Measurements from ENCODE around the gene DBNL. TPM values are rescaled to one million over a fixed set of nuclear protein-coding genes. Genes with fewer than 3 reads are reported as not detected.

The DBNL gene
- total and polyA plus RNA-seq, 4 donors: 26.1 to 60.2 (median 41.5) TPM

DNA sequence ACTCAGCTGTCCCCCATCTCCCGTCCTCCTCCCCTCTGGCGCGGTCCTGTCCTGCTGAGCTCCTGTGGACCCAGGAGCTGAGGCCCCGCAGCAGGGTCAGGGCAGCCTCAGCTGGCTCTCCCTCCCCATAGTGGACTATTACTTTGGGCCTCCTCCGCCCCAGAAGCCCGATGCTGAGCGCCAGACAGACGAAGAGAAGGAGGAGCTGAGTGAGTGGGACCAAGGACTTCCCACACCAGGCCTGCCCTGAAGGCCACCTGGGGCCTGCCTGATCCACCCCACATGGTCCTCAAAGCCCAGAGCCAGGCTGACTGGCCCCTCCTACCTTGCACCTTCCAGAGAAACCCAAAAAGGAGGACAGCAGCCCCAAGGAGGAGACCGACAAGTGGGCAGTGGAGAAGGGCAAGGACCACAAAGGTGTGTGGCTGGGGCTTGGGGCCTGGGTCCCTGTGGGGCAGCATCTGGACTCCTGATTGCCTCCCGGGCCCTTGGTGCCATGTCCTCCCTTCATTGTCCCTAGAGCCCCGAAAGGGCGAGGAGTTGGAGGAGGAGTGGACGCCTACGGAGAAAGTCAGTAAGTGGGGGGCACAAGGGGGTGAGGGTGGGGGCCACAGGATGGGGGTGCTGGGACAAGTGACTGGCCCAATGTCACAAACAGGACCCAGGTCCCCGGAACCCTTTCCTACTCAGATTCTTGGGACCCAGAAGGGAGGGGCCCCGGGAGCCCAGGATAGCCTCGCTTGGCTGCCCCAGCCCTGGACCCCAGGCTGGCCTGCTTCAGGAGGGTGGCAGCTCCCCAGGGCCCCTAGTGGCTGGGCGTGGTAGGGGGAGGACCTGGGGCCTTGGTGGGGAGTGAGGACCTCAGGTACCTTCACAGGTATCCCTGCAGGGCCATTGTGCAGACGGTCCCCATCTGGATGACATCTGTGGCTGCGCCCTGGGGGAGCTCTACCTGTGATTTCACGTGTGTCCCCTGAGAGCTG lies 64.6 kb downstream of the DBNL start:
- no peaks in the 10 kb centered on the region for H3K9me3 ChIP-seq (ENCODE audit: control insufficient read depth in 4 of 4, low read length in 3 of 4)
- H3K4me1 ChIP-seq (ENCODE audit: control insufficient read depth in 4 of 4, insufficient read depth in 4 of 4, low read length in 3 of 4): peaks cover 0 to 7% (median 4%) of the 10 kb centered on the region in 4 donors
- no peak for DNase-seq (ENCODE audit: low spot score)
- H3K27me3 ChIP-seq (ENCODE audit: control insufficient read depth in 4 of 4, insufficient read depth in 4 of 4, low read length in 3 of 4): no peaks in the 10 kb centered on the region
- H3K27ac ChIP-seq (ENCODE audit: low read depth in 1 of 2, low read length in 2 of 2): no peak overlapping the region
- no peaks in the 10 kb centered on the region for H3K36me3 ChIP-seq (ENCODE audit: control insufficient read depth in 4 of 4, insufficient read depth in 3 of 4, low read depth in 1 of 4, low read length in 3 of 4)
- no peak overlapping the region for H3K4me3 ChIP-seq (ENCODE audit: low read depth in 1 of 3, low read length in 3 of 3)
- no peak overlapping the region for H3K9ac ChIP-seq (ENCODE audit: low read depth in 1 of 2, low read length in 2 of 2)
- TF ChIP-seq TAF1 (conservative IDR thresholded peaks at IDR 0.05) (no peak), FOXA2 (IDR thresholded peaks at IDR 0.05) (no peak), HNF4A (conservative IDR thresholded peaks at IDR 0.05) (no peak), NR2F2 (IDR thresholded peaks at IDR 0.05) (no peak), YY1 (IDR thresholded peaks at IDR 0.05) (no peak), HNF4G (IDR thresholded peaks at IDR 0.05) (no peak), SP1 (IDR thresholded peaks at IDR 0.05) (no peak), FOXA1 (IDR thresholded peaks at IDR 0.05) (no peak), JUND (IDR thresholded peaks at IDR 0.05) (no peak), EGR1 (IDR thresholded peaks at IDR 0.05; ENCODE audit: low read depth in 2 of 2) (no peak)
- TF ChIP-seq, protein P1, sequence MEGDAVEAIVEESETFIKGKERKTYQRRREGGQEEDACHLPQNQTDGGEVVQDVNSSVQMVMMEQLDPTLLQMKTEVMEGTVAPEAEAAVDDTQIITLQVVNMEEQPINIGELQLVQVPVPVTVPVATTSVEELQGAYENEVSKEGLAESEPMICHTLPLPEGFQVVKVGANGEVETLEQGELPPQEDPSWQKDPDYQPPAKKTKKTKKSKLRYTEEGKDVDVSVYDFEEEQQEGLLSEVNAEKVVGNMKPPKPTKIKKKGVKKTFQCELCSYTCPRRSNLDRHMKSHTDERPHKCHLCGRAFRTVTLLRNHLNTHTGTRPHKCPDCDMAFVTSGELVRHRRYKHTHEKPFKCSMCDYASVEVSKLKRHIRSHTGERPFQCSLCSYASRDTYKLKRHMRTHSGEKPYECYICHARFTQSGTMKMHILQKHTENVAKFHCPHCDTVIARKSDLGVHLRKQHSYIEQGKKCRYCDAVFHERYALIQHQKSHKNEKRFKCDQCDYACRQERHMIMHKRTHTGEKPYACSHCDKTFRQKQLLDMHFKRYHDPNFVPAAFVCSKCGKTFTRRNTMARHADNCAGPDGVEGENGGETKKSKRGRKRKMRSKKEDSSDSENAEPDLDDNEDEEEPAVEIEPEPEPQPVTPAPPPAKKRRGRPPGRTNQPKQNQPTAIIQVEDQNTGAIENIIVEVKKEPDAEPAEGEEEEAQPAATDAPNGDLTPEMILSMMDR (IDR thresholded peaks at IDR 0.05; ENCODE audit: low read depth, low read length, missing input control): no peak
- 90% methylated on average over 21 of the region's 21 CpGs for WGBS

DNA sequence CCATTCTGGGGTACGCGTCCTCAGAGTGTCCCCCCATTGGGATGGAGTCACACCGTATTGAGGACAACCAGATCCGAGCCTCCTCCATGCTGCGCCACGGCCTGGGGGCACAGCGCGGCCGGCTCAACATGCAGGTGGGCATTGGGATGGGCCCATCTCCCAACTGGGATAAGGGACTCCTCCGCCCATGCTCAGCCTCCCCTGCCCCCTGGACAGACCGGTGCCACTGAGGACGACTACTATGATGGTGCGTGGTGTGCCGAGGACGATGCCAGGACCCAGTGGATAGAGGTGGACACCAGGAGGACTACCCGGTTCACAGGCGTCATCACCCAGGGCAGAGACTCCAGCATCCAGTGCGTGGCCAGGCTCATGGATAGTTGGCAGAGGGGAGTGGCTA lies 65.5 kb downstream of the DBNL start:
- H3K36me3 ChIP-seq (ENCODE audit: control insufficient read depth in 4 of 4, insufficient read depth in 3 of 4, low read depth in 1 of 4, low read length in 3 of 4): peaks cover 0 to 6% (median 1%) of the 10 kb centered on the region in 4 donors
- H3K9ac ChIP-seq (ENCODE audit: low read depth in 1 of 2, low read length in 2 of 2): no peak overlapping the region
- no peaks in the 10 kb centered on the region for H3K27me3 ChIP-seq (ENCODE audit: control insufficient read depth in 4 of 4, insufficient read depth in 4 of 4, low read length in 3 of 4)
- 94% methylated on average over 18 of the region's 18 CpGs for WGBS
- H3K4me3 ChIP-seq (ENCODE audit: low read depth in 1 of 3, low read length in 3 of 3): no peak overlapping the region
- H3K4me1 ChIP-seq (ENCODE audit: control insufficient read depth in 4 of 4, insufficient read depth in 4 of 4, low read length in 3 of 4): peaks cover 0 to 4% (median 2%) of the 10 kb centered on the region in 4 donors
- H3K27ac ChIP-seq (ENCODE audit: low read depth in 1 of 2, low read length in 2 of 2): no peak overlapping the region
- TF ChIP-seq FOXA1 (IDR thresholded peaks at IDR 0.05): no peak
- TF ChIP-seq SP1 (IDR thresholded peaks at IDR 0.05): no peak
- TF ChIP-seq, protein P1 (IDR thresholded peaks at IDR 0.05; ENCODE audit: low read depth, low read length, missing input control): no peak
- no peak for TF ChIP-seq FOXA2 (IDR thresholded peaks at IDR 0.05)
- no peak for TF ChIP-seq RAD21 (IDR thresholded peaks at IDR 0.05)
- no peak for TF ChIP-seq HNF4A (conservative IDR thresholded peaks at IDR 0.05)
- TF ChIP-seq RXRA (IDR thresholded peaks at IDR 0.05): no peak
- TF ChIP-seq, protein P2, sequence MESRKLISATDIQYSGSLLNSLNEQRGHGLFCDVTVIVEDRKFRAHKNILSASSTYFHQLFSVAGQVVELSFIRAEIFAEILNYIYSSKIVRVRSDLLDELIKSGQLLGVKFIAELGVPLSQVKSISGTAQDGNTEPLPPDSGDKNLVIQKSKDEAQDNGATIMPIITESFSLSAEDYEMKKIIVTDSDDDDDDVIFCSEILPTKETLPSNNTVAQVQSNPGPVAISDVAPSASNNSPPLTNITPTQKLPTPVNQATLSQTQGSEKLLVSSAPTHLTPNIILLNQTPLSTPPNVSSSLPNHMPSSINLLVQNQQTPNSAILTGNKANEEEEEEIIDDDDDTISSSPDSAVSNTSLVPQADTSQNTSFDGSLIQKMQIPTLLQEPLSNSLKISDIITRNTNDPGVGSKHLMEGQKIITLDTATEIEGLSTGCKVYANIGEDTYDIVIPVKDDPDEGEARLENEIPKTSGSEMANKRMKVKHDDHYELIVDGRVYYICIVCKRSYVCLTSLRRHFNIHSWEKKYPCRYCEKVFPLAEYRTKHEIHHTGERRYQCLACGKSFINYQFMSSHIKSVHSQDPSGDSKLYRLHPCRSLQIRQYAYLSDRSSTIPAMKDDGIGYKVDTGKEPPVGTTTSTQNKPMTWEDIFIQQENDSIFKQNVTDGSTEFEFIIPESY (IDR thresholded peaks at IDR 0.05): no peak
- TF ChIP-seq, protein P3, sequence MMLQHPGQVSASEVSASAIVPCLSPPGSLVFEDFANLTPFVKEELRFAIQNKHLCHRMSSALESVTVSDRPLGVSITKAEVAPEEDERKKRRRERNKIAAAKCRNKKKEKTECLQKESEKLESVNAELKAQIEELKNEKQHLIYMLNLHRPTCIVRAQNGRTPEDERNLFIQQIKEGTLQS (IDR thresholded peaks at IDR 0.05): no peak
- TF ChIP-seq, protein P4, sequence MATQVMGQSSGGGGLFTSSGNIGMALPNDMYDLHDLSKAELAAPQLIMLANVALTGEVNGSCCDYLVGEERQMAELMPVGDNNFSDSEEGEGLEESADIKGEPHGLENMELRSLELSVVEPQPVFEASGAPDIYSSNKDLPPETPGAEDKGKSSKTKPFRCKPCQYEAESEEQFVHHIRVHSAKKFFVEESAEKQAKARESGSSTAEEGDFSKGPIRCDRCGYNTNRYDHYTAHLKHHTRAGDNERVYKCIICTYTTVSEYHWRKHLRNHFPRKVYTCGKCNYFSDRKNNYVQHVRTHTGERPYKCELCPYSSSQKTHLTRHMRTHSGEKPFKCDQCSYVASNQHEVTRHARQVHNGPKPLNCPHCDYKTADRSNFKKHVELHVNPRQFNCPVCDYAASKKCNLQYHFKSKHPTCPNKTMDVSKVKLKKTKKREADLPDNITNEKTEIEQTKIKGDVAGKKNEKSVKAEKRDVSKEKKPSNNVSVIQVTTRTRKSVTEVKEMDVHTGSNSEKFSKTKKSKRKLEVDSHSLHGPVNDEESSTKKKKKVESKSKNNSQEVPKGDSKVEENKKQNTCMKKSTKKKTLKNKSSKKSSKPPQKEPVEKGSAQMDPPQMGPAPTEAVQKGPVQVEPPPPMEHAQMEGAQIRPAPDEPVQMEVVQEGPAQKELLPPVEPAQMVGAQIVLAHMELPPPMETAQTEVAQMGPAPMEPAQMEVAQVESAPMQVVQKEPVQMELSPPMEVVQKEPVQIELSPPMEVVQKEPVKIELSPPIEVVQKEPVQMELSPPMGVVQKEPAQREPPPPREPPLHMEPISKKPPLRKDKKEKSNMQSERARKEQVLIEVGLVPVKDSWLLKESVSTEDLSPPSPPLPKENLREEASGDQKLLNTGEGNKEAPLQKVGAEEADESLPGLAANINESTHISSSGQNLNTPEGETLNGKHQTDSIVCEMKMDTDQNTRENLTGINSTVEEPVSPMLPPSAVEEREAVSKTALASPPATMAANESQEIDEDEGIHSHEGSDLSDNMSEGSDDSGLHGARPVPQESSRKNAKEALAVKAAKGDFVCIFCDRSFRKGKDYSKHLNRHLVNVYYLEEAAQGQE (IDR thresholded peaks at IDR 0.05): no peak
- TF ChIP-seq, protein P5, sequence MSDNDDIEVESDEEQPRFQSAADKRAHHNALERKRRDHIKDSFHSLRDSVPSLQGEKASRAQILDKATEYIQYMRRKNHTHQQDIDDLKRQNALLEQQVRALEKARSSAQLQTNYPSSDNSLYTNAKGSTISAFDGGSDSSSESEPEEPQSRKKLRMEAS (IDR thresholded peaks at IDR 0.05): no peak
- no peak for TF ChIP-seq NR2F2 (IDR thresholded peaks at IDR 0.05)
- TF ChIP-seq YY1 (IDR thresholded peaks at IDR 0.05): no peak
- no peak for TF ChIP-seq GABPA (IDR thresholded peaks at IDR 0.05 in 1 of 2, conservative IDR thresholded peaks at IDR 0.05 in 1 of 2)
- TF ChIP-seq HNF4G (IDR thresholded peaks at IDR 0.05): no peak
- no peak for TF ChIP-seq EGR1 (IDR thresholded peaks at IDR 0.05; ENCODE audit: low read depth in 2 of 2)
- no peak for TF ChIP-seq TAF1 (conservative IDR thresholded peaks at IDR 0.05)
- TF ChIP-seq JUND (IDR thresholded peaks at IDR 0.05): no peak
- H3K9me3 ChIP-seq (ENCODE audit: control insufficient read depth in 4 of 4, low read length in 3 of 4): no peaks in the 10 kb centered on the region
- DNase-seq (ENCODE audit: low spot score): no peak

Measured in liver (tissue), 9 donors.